GM19395 (cell line): ENCODE measurements around the gene HIGD1A.

Source experiments
- ATAC-seq: cut with Tn5 transposase; IDR thresholded peaks from one replicate; pipeline ENCODE4 v1.9.1; 2021; ENCODE audit warnings: mild to moderate bottlenecking, moderate library complexity; ENCODE audit not compliant: unreplicated experiment

Gene HIGD1A

DNA sequence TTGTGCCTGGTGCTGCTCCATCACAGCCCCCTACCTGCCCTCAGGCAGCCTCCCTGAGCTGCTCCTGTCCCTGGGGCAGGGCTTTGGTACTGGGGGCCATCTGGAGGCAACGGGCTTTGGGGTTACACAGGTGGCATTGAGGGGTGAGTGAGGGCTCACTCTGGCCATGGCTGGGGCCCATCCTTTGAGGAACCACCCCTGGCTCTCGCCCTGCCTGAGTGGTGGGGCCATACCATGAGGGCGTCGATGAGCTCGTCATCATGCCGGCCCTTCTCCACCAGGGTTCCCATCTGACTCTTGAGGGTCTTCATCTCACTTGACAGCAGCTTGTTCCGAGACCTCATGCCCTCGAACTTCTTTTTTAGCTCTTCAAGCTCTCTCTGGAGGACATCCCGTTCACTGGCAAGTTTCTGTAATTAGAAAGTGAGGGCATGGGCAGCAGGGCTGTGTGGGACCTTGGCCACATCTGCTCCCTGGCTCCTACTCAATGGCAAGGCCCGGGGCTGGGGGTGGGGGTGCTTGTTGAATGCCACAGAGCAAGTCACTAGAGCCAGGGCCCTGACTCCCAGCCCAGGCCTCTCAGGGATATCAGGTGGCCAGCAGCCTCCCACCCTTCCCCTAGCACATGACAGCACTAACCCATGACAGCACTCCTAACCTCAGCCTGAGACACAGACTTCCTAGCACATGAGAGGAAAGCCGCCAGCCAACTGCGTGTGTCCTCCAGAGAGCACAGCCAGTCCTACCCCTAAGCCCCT, 64.7 kb downstream of the HIGD1A start:
- ATAC-seq = no peak

GRCh38 chr3:42736531-42736930, 67.8 kb downstream of the HIGD1A start:
- no peak for ATAC-seq

DNA sequence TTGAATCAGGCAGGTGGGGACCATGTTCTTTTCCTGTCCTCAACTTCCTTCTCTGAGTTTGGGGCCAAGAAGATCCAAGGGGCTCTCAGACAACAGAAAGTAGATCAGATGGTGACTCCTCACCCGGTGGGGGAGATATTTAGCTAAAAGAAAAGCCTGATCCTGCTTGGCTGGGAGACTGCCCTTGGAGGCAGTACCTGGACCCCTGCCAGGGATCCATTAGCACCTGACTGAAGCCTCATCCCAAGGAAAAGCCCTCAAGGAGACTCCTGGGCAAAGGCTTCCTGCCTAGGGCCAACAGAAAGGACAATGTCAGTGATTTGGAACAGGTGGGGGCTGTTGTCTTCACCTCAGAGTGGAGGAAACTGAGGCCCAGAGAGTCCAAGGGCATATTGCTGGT, 68.2 kb downstream of the HIGD1A start:
- ATAC-seq = no peak

GRCh38 chr3:42735615-42736014, 68.7 kb downstream of the HIGD1A start:
- ATAC-seq = no peak

DNA sequence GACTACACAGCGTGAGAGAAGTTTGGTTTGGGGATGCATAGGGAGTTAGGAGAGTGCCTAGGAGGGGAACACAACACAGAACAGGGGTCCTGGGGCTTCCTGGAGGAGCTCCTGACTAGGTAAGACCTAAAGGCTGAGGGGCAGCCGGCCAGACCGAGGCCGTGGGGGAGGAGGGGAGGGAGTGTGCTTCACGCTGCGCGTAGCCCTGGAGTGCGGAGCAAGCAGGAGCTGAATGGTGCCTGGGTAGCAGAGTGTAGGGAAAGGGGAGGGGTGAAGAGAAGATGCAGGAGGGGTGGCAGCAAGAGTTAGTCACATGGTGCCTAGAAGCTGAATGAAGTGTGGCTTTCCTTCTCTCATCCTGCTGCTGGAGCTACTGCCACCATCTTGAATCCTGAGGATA, 69.3 kb downstream of the HIGD1A start:
- no peak for ATAC-seq

- ATAC-seq = no peak
Observed at GRCh38 chr3:42734263-42734860, 69.9 kb downstream of the HIGD1A start.

GRCh38 chr3:42733501-42734262, 70.6 kb downstream of the HIGD1A start:
- no peak for ATAC-seq
